GM19099 (cell line): ENCODE measurements around the gene EDA.

ENCODE experiments used
- POLR2A ChIP-seq: IDR thresholded peaks from 3 replicates; pipeline ENCODE4 v1.6.1; 2011; ENCODE audit warnings: low read depth; ENCODE audit not compliant: insufficient read length; ENCODE audit errors: extremely low read depth

The EDA gene

DNA sequence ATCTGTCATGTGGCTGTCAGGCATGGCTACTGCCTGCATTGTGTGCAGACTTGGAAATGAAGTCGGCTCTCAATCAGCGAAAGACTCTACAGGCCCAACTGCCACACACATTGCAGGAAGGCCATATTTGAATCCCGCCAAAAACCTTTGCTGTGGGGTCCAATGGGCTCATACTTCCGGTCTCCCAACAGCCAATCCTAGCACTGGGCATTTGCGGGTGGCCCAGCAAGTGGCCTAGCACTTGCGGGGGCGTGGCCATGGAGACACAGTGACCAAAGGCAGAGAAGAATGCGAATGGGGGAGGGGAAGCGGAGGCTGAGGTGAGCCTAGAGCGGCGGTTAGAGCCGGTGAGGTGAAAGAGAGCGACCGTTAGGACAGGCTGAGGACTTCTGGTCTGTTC is 446.2 kb downstream of the EDA start, which contains the start of gene OTUD6A:
Gene OTUD6A, plus strand, starts transcription at position 382 of the 400 bp plus-strand sequence. CDS start 68 bp downstream, outside the sequence.
- no peak for TF ChIP-seq POLR2A

DNA sequence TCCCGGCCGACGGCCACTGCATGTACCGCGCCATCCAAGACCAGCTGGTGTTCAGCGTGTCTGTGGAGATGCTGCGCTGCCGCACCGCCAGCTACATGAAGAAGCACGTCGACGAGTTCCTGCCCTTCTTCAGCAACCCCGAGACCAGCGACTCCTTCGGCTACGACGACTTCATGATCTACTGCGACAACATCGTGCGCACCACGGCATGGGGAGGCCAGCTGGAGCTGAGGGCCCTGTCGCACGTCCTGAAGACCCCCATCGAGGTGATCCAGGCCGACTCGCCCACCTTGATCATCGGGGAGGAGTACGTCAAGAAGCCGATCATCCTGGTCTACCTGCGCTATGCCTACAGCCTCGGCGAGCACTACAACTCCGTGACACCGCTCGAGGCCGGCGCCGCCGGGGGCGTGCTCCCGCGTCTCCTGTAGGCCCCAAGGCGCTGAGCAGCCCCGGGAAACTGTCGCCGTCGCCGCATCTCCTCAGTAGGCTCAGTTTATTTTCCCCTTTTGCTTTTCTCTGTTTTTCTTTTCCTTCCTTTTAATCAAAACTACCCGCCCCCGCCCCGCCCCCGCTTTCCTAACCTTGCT is 447.1 kb downstream of the EDA start:
- TF ChIP-seq POLR2A, result no peak

DNA sequence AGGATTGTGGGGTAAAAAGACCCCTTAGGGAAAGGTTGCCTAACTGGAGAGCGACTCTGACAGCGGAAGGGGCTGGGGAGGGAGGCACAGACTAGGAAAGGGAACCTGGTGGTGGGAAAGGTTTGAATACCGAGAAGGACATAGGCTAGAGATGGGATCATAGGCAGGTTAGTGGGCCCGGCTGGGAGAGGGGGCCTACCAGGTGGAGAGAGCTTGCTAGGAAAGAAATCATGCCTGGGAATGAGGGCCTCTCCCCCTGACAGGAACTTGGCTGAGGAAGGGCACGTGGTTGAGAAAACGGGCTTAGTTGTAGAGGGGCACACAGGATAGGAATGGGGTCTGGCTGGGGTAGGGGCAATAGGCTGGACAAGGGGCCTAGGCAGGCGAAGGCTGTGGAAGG is 450.7 kb downstream of the EDA start:
- TF ChIP-seq POLR2A, result no peak

DNA sequence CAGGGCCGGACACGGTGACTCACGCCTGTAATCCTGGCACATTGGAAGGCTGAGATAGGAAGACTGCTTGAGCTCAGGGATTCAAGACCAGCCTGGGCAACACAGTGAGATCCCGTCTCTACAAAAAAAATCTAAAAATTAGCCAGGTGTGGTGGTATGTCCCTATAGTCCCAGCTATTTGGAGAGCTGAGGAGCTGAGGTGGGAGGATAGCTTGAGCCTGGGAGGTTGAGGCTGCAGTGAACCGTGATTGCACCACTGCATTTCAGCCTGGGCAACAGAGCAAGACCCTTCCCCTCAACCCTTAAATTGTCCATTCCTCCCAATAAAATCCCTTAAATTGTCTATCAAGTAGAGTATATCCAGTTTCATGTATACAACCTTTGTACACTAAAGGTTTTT is 463.4 kb downstream of the EDA start:
- TF ChIP-seq POLR2A, result no peak

DNA sequence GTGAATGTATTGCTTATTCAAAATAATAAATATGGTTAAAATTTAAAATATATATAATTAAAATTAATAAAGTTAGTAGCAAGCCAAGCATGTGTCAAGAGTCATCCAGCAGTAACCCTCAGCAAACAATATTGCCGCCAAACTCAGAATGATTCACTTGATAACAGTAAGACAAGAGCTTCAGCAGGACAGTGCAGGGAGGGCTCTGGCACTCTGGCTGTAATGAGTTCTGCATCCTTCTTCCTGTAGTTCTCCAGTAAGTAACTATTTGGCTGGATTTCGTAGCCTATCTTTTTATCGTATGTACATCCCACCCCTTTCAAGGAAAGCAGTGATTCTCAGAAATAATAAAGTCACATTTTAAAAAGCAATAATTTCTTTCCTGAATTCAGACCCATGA is 464.0 kb downstream of the EDA start:
- no peak for TF ChIP-seq POLR2A

DNA sequence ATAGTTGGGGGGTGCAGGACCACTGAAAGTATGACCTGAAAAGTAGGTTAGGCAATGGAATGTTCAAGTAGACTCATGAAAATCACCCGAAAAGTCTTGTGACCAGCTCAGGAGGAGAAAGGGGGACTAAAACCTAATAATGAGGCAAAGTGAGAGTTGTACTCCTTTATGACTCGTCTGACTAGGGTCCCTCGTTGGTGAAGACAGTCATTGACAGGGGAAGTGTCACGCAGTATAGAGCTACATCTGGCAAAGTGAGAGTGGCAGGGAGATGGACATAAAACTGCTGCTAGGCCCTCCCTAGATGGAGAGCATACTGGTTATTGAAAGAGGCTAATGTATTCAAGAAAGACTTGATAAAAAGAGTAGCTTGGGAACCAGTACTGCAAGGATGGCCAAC is 466.8 kb downstream of the EDA start:
- TF ChIP-seq POLR2A, result no peak

DNA sequence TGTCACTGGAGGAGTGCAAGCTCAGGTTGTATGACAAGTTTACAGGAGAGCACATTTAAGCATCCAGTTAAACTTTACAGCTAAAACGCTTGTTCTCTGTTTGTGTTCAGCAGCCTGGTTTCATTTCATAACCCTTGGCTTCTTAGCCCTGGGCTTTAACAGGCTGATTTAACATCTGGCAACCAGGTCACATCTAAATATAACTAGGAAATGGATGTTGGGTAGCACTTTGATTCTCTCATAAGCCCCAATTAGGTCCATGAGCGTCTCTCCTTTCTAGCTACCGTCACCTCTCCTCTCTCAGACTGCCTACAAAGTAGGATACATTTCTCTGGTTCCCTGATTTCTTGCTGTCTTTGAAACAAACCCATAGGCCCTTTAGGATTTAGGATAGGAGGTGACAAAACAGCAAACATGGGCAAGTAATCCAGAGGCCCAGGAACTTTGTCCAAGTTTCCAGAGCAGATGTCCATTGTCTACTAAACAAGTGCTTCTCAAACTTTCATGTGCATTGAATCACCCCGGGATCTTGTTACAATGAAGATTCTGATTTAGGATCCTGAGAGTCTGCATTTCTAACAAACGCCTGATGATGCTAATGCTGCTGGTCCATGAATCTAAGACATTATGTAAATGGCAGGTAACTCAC is 468.8 kb downstream of the EDA start:
- TF ChIP-seq POLR2A, result no peak

DNA sequence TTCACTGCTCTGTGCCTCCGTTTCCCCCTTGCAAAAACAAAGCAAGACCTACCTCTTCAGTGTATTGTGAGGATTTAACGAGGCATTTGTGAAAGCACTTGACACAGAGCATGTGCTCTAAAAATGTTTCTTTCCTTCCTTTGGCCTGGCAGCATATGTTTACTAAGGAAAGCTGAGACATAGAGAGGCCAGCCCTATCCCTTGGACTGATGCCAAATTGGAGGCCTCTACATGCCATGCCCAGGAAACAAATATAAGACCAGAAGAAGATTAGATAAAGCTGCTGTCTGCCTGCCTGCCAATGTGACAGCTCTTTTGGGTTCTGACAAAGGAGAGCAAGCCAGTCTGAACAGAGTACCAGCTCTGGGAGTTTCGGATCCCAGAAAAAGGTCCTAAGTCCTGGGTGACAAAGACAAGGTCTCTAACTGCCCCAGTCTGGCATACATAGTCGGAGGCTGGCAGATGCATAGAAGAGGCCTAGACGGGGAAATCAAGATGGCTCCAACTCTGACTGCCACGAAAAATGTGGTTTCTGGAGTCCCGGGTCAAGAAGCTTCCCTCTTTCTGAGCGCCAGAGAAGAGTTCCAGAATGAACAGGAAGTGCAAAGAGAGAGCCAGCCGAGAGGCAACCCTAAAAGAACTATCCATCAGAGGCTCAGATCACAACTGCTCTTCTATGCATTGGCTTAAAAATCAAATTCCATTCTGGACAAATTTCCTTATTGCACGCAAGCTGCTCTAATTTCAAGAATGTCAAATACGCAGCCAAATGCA is 472.1 kb downstream of the EDA start:
- no peak for TF ChIP-seq POLR2A

DNA sequence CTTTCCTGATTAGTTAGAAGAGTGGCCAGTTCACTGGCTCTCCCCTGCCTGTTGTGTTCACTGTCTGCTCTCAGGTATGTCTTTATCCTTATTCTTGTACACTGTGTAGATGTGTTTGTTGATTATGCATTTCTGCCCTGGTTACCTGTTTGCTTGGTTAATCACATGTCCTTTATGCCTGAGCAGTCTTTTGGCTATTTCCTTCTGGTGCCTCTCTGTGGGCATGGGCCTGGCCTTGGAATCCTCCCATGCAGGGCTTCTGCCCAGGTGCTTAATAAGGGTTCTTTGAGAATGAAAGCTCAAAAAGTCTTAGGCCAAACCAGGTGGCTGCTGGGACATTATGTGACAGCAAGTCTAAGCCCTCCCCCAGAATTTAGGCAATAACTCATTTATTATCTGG is 472.8 kb downstream of the EDA start:
- no peak for TF ChIP-seq POLR2A
